ENCODE results near the gene METTL1. TPM values are rescaled to one million over a fixed set of nuclear protein-coding genes. Genes with fewer than 3 reads are reported as not detected.
"Not testable (repeated sequence)": the region's sequence is repeated elsewhere in the genome, so short reads cannot be mapped to it uniquely, and the experiment has no call there.

The METTL1 gene
- total and polyA plus RNA-seq, 4 donors, result 4.1 to 17.6 (median 12.1) TPM

- Histone ChIP-seq H3K4me3 (ENCODE audit: low read depth, low read length) (peak overlapping the region; percentile 44), H3K9me3 (ENCODE audit: control insufficient read depth, insufficient read depth, low read length) (no peaks in the 10 kb centered on the region), H3K4me1 (ENCODE audit: control insufficient read depth, insufficient read depth, low read length) (peaks cover 24% of the 10 kb centered on the region), H3K27ac (ENCODE audit: low read depth, low read length) (no peak overlapping the region), H3K36me3 (ENCODE audit: control insufficient read depth, insufficient read depth, low read length) (peaks cover 53% of the 10 kb centered on the region), H3K27me3 (ENCODE audit: control insufficient read depth, insufficient read depth, low read length) (peaks cover 29% of the 10 kb centered on the region)
- WGBS (ENCODE audit: insufficient coverage), result 12% methylated on average over 76 of the region's 76 CpGs
- DNase-seq (ENCODE audit: low read depth in 4 of 6, low spot score in 6 of 6), result peak in 2 of 6 donors; percentile 17 to 92
Measured at GRCh38 chr12:57726884-57727757, 44.8 kb downstream of the METTL1 start.

GRCh38 chr12:57726151-57726883, 45.6 kb downstream of the METTL1 start:
- H3K4me1 ChIP-seq (ENCODE audit: control insufficient read depth, insufficient read depth, low read length), result peaks cover 24% of the 10 kb centered on the region
- H3K27me3 ChIP-seq (ENCODE audit: control insufficient read depth, insufficient read depth, low read length), result peaks cover 29% of the 10 kb centered on the region
- peak in 2 of 6 donors; percentile 80 to 91 for DNase-seq (ENCODE audit: low read depth in 4 of 6, low spot score in 6 of 6)
- H3K4me3 ChIP-seq (ENCODE audit: low read depth, low read length), result peak overlapping the region; percentile 64
- WGBS (ENCODE audit: insufficient coverage), result 4% methylated on average over 77 of the region's 79 CpGs
- peaks cover 56% of the 10 kb centered on the region for H3K36me3 ChIP-seq (ENCODE audit: control insufficient read depth, insufficient read depth, low read length)
- H3K27ac ChIP-seq (ENCODE audit: low read depth, low read length), result no peak overlapping the region
- no peaks in the 10 kb centered on the region for H3K9me3 ChIP-seq (ENCODE audit: control insufficient read depth, insufficient read depth, low read length)

GRCh38 chr12:57725851-57726150, 46.1 kb downstream of the METTL1 start:
- 10% methylated on average over 4 of the region's 10 CpGs for WGBS (ENCODE audit: insufficient coverage)
- DNase-seq (ENCODE audit: low read depth in 4 of 6, low spot score in 6 of 6), result no peak
- H3K4me1 ChIP-seq (ENCODE audit: control insufficient read depth, insufficient read depth, low read length), result peaks cover 24% of the 10 kb centered on the region
- peak overlapping the region; percentile 64 for H3K4me3 ChIP-seq (ENCODE audit: low read depth, low read length)
- H3K9me3 ChIP-seq (ENCODE audit: control insufficient read depth, insufficient read depth, low read length), result no peaks in the 10 kb centered on the region
- H3K36me3 ChIP-seq (ENCODE audit: control insufficient read depth, insufficient read depth, low read length), result peaks cover 55% of the 10 kb centered on the region
- H3K27ac ChIP-seq (ENCODE audit: low read depth, low read length), result no peak overlapping the region
- peaks cover 29% of the 10 kb centered on the region for H3K27me3 ChIP-seq (ENCODE audit: control insufficient read depth, insufficient read depth, low read length)

GRCh38 chr12:57724936-57725740, 46.8 kb downstream of the METTL1 start:
- Histone ChIP-seq H3K4me3 (ENCODE audit: low read depth, low read length) (no peak overlapping the region), H3K4me1 (ENCODE audit: control insufficient read depth, insufficient read depth, low read length) (peaks cover 24% of the 10 kb centered on the region), H3K27me3 (ENCODE audit: control insufficient read depth, insufficient read depth, low read length) (peaks cover 29% of the 10 kb centered on the region), H3K27ac (ENCODE audit: low read depth, low read length) (no peak overlapping the region), H3K36me3 (ENCODE audit: control insufficient read depth, insufficient read depth, low read length) (peaks cover 56% of the 10 kb centered on the region), H3K9me3 (ENCODE audit: control insufficient read depth, insufficient read depth, low read length) (no peaks in the 10 kb centered on the region)
- no peak for DNase-seq (ENCODE audit: low read depth in 4 of 6, low spot score in 6 of 6)
- WGBS (ENCODE audit: insufficient coverage), result 68% methylated on average over 2 of the region's 11 CpGs

GRCh38 chr12:57724003-57724935, 47.6 kb downstream of the METTL1 start:
- Histone ChIP-seq H3K4me3 (ENCODE audit: low read depth, low read length) (no peak overlapping the region), H3K36me3 (ENCODE audit: control insufficient read depth, insufficient read depth, low read length) (peaks cover 60% of the 10 kb centered on the region), H3K9me3 (ENCODE audit: control insufficient read depth, insufficient read depth, low read length) (no peaks in the 10 kb centered on the region), H3K27me3 (ENCODE audit: control insufficient read depth, insufficient read depth, low read length) (peaks cover 27% of the 10 kb centered on the region), H3K27ac (ENCODE audit: low read depth, low read length) (no peak overlapping the region), H3K4me1 (ENCODE audit: control insufficient read depth, insufficient read depth, low read length) (peaks cover 24% of the 10 kb centered on the region)
- no peak for DNase-seq (ENCODE audit: low read depth in 4 of 6, low spot score in 6 of 6)
- 89% methylated on average over 12 of the region's 12 CpGs for WGBS (ENCODE audit: insufficient coverage)

GRCh38 chr12:57723630-57723962, 48.3 kb downstream of the METTL1 start:
- Histone ChIP-seq H3K36me3 (ENCODE audit: control insufficient read depth, insufficient read depth, low read length) (peaks cover 63% of the 10 kb centered on the region), H3K4me1 (ENCODE audit: control insufficient read depth, insufficient read depth, low read length) (peaks cover 24% of the 10 kb centered on the region), H3K4me3 (ENCODE audit: low read depth, low read length) (no peak overlapping the region), H3K9me3 (ENCODE audit: control insufficient read depth, insufficient read depth, low read length) (no peaks in the 10 kb centered on the region), H3K27ac (ENCODE audit: low read depth, low read length) (no peak overlapping the region), H3K27me3 (ENCODE audit: control insufficient read depth, insufficient read depth, low read length) (peaks cover 27% of the 10 kb centered on the region)
- no peak for DNase-seq (ENCODE audit: low read depth in 4 of 6, low spot score in 6 of 6)
- no CpG with 5 or more reads among the region's 2 CpGs for WGBS (ENCODE audit: insufficient coverage)

GRCh38 chr12:57722716-57723629, 48.9 kb downstream of the METTL1 start:
- H3K9me3 ChIP-seq (ENCODE audit: control insufficient read depth, insufficient read depth, low read length), result no peaks in the 10 kb centered on the region
- H3K4me1 ChIP-seq (ENCODE audit: control insufficient read depth, insufficient read depth, low read length), result peaks cover 24% of the 10 kb centered on the region
- H3K36me3 ChIP-seq (ENCODE audit: control insufficient read depth, insufficient read depth, low read length), result peaks cover 63% of the 10 kb centered on the region
- H3K27ac ChIP-seq (ENCODE audit: low read depth, low read length), result no peak overlapping the region
- H3K27me3 ChIP-seq (ENCODE audit: control insufficient read depth, insufficient read depth, low read length), result peaks cover 26% of the 10 kb centered on the region
- no peak for DNase-seq (ENCODE audit: low read depth in 4 of 6, low spot score in 6 of 6)
- no peak overlapping the region for H3K4me3 ChIP-seq (ENCODE audit: low read depth, low read length)
- WGBS (ENCODE audit: insufficient coverage), result 54% methylated on average over 3 of the region's 11 CpGs

- Histone ChIP-seq H3K4me1 (ENCODE audit: control insufficient read depth, insufficient read depth, low read length) (peaks cover 17% of the 10 kb centered on the region), H3K27me3 (ENCODE audit: control insufficient read depth, insufficient read depth, low read length) (peaks cover 16% of the 10 kb centered on the region), H3K36me3 (ENCODE audit: control insufficient read depth, insufficient read depth, low read length) (peaks cover 60% of the 10 kb centered on the region)
- DNase-seq (ENCODE audit: low read depth in 4 of 6, low spot score in 6 of 6); H3K27ac ChIP-seq (ENCODE audit: low read depth, low read length); H3K4me3 ChIP-seq (ENCODE audit: low read depth, low read length); H3K9me3 ChIP-seq (ENCODE audit: control insufficient read depth, insufficient read depth, low read length): not testable (repeated sequence)
- WGBS (ENCODE audit: insufficient coverage), result 100% methylated on average over 8 of the region's 16 CpGs
Measured at GRCh38 chr12:57721846-57722608, 49.9 kb downstream of the METTL1 start.
